ENCODE measurements around the gene JMJD4. TPM values are rescaled to one million over a fixed set of nuclear protein-coding genes. Genes with fewer than 3 reads are reported as not detected.

The JMJD4 gene
- total RNA-seq, 1 experiment from 2014 or later, result 24.4 TPM

DNA sequence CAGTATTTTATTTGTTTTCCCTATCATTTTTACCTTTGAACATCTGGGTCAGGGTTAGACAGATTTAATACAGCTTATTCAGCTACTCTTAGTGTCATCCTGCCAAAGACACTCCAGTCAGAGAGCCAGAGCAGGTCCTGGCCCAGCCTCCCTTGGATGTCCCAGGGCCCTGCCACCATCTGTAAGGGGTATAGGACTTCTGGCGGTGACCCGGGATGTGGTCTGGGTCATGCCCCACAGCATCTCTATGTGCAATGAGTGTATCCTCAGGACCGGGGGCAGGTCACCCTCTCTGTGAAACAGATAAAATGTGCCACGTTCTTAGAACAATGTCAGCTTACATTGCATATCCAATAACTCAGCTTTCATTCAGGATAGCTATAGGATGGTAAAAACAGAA lies 42.5 kb upstream of the JMJD4 start:
- Histone ChIP-seq H2BK20ac (ENCODE audit: low read depth, low read length, poor library complexity, severe bottlenecking) (no peak overlapping the region), H3K14ac (ENCODE audit: insufficient read depth, low read length) (no peak overlapping the region), H4K8ac (replicated peaks; ENCODE audit: insufficient read length, low read depth, low read length) (no peak overlapping the region), H2BK12ac (ENCODE audit: insufficient read length, low read depth, low read length) (no peak overlapping the region), H3K9ac (ENCODE audit: extremely low read depth, insufficient read length, low read length) (no peak overlapping the region), H4K20me1 (ENCODE audit: control insufficient read depth, insufficient read depth, insufficient read length) (no peaks in the 10 kb centered on the region), H3K23ac (ENCODE audit: insufficient read length, low read depth, low read length) (no peak overlapping the region), H3K4me1 (ENCODE audit: insufficient read depth, low read length) (no peaks in the 10 kb centered on the region), H3K27ac (ENCODE audit: insufficient read length, low read depth, low read length) (no peak overlapping the region), H4K5ac (ENCODE audit: insufficient read length, low read depth, low read length) (no peak overlapping the region), H2BK15ac (ENCODE audit: low read depth, low read length) (no peak overlapping the region), H3T11ph (ENCODE audit: low read length) (no peak overlapping the region), H3K4me2 (ENCODE audit: insufficient read depth, insufficient read length, low read length) (no peak overlapping the region), H3K79me2 (ENCODE audit: insufficient read depth, low read length) (no peaks in the 10 kb centered on the region), H2BK120ac (ENCODE audit: low read depth, low read length, poor library complexity, severe bottlenecking) (no peak overlapping the region), H3K56ac (ENCODE audit: insufficient read length, low read depth, low read length) (no peak overlapping the region), H3K23me2 (ENCODE audit: insufficient read length, low read depth, low read length, poor library complexity, severe bottlenecking) (no peaks in the 10 kb centered on the region), H3K9me3 (ENCODE audit: control insufficient read depth, low read depth, low read length) (no peaks in the 10 kb centered on the region), H3K18ac (ENCODE audit: insufficient read length, low read depth, low read length) (no peak overlapping the region), H2BK5ac (ENCODE audit: insufficient read length, low read length) (no peak overlapping the region), H2AFZ (ENCODE audit: low read length) (no peak overlapping the region), H3K79me1 (ENCODE audit: insufficient read depth, low read depth, low read length, poor library complexity, severe bottlenecking) (no peaks in the 10 kb centered on the region), H3K27me3 (ENCODE audit: insufficient read depth, low read length) (no peaks in the 10 kb centered on the region), H3K4ac (ENCODE audit: low read depth, low read length) (no peak overlapping the region), H4K91ac (ENCODE audit: insufficient read length, low read depth, low read length) (no peak overlapping the region), H2AK5ac (ENCODE audit: insufficient read length, low read length) (no peak overlapping the region)
- WGBS (ENCODE audit: extremely low coverage, insufficient read length, low lambda C conversion rate), result no CpG with 5 or more reads among the region's 4 CpGs
- peaks cover 2 to 20% (median 15%) of the 10 kb centered on the region in 3 experiments; a peak in 5 of 7 replicates for H3K36me3 Mint-ChIP-seq (ENCODE audit: insufficient read depth in 1 of 3, low read depth in 3 of 3)
- H3K9me3 Mint-ChIP-seq, result no peaks in the 10 kb centered on the region
- no peaks in the 10 kb centered on the region for H3K27me3 Mint-ChIP-seq (ENCODE audit: low read depth)
- DNase-seq, result no peak
- no peak overlapping the region for H3K27ac Mint-ChIP-seq
- no peaks in the 10 kb centered on the region for H3K4me1 Mint-ChIP-seq
- TF ChIP-seq, protein P1, sequence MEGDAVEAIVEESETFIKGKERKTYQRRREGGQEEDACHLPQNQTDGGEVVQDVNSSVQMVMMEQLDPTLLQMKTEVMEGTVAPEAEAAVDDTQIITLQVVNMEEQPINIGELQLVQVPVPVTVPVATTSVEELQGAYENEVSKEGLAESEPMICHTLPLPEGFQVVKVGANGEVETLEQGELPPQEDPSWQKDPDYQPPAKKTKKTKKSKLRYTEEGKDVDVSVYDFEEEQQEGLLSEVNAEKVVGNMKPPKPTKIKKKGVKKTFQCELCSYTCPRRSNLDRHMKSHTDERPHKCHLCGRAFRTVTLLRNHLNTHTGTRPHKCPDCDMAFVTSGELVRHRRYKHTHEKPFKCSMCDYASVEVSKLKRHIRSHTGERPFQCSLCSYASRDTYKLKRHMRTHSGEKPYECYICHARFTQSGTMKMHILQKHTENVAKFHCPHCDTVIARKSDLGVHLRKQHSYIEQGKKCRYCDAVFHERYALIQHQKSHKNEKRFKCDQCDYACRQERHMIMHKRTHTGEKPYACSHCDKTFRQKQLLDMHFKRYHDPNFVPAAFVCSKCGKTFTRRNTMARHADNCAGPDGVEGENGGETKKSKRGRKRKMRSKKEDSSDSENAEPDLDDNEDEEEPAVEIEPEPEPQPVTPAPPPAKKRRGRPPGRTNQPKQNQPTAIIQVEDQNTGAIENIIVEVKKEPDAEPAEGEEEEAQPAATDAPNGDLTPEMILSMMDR (conservative IDR thresholded peaks at IDR 0.05), result no peak
- H3K4me3 Mint-ChIP-seq, result no peak overlapping the region

All from H9 (cell line).